ENCODE data around the gene TSHZ1.
A peak's percentile ranks its signal among the peaks of the same experiment; 100 is the strongest.

Gene TSHZ1

GRCh38 chr18:75208155-75208835, 2.3 kb upstream of the TSHZ1 start:
- DNase-seq (ENCODE audit: low spot score) = no peak

GRCh38 chr18:75208836-75209128, 1.8 kb upstream of the TSHZ1 start:
- no peak for DNase-seq (ENCODE audit: low spot score)

- DNase-seq (ENCODE audit: low spot score) = peak; percentile 33
Measured at GRCh38 chr18:75209129-75209950, 1.3 kb upstream of the TSHZ1 start, which contains the start of gene PTGR3. Gene PTGR3, minus strand, starts transcription at chr18:75209139. Its CDS starts 81 bp downstream, at chr18:75209058.

GRCh38 chr18:75209951-75210258, 692 bp upstream of the TSHZ1 start:
- no peak for DNase-seq (ENCODE audit: low spot score)

- peak; percentile 14 for DNase-seq (ENCODE audit: low spot score)
Measured at GRCh38 chr18:75211002-75211621, 515 bp downstream of the TSHZ1 start.

GRCh38 chr18:75211626-75211952, 992 bp downstream of the TSHZ1 start:
- DNase-seq (ENCODE audit: low spot score) = no peak

- DNase-seq (ENCODE audit: low spot score) = no peak
Measured at GRCh38 chr18:75211953-75212750, 1.6 kb downstream of the TSHZ1 start.

- DNase-seq (ENCODE audit: low spot score) = no peak
Measured at GRCh38 chr18:75212751-75213090, 2.1 kb downstream of the TSHZ1 start.

- DNase-seq (ENCODE audit: low spot score) = no peak
Measured at GRCh38 chr18:75213611-75214331, 3.2 kb downstream of the TSHZ1 start.

GRCh38 chr18:75214332-75214690, 3.7 kb downstream of the TSHZ1 start:
- no peak for DNase-seq (ENCODE audit: low spot score)

GRCh38 chr18:75214766-75215510, 4.3 kb downstream of the TSHZ1 start:
- no peak for DNase-seq (ENCODE audit: low spot score)

GRCh38 chr18:75215663-75216062, 5.1 kb downstream of the TSHZ1 start:
- DNase-seq (ENCODE audit: low spot score) = no peak

GRCh38 chr18:75216212-75216910, 5.8 kb downstream of the TSHZ1 start:
- DNase-seq (ENCODE audit: low spot score) = no peak

- no peak for DNase-seq (ENCODE audit: low spot score)
Measured at GRCh38 chr18:75216911-75217689, 6.5 kb downstream of the TSHZ1 start.

- no peak for DNase-seq (ENCODE audit: low spot score)
Measured at GRCh38 chr18:75218065-75218923, 7.7 kb downstream of the TSHZ1 start.

GRCh38 chr18:75219745-75220375, 9.3 kb downstream of the TSHZ1 start:
- no peak for DNase-seq (ENCODE audit: low spot score)

GRCh38 chr18:75220551-75221355, 10.2 kb downstream of the TSHZ1 start:
- DNase-seq (ENCODE audit: low spot score) = no peak

- no peak for DNase-seq (ENCODE audit: low spot score)
Measured at GRCh38 chr18:75221397-75221796, 10.8 kb downstream of the TSHZ1 start.
